NCI-H345 (cell line): ENCODE measurements around the gene GADD45G.

Experiments used
- DNase-seq: peaks from one replicate; lab custom pipeline; 2025; lab: John Stamatoyannopoulos, UW

GADD45G gene

DNA sequence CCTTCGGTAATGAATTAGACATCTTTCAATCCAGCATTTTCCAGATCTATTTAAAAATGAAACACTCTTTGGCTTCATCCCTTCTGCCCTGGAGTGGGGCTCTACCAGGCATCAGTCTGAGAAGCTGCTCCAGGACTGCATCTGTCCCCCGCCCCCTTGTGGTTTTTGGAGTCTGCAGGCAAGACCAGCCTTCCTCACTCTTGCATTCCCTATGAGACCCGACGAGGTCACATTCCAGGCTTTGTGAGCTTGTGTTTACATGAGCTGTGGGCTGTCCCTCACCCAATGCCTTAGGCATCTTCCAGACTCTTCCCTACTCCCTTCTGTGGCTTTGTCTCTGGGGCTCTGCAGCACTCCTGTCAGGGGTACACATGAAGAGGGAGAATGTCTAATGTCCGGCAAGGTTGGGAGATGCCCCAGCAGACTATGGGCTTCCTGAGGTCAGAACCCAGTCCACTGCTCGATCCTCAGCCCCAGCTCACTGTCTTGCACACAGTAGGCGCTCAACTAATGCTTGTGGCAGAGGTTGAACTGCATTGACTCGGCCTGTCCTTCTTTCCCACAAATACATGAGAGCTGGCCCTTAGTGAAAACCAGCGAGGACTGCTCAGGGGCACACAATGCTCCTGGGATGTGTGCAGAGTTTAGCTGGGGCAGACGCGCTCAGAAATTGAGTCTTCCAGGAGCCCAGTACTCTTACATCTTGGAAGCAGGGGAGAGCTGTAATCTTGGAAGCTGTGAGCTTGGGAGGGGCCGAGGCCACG, 11.7 kb upstream of the GADD45G start:
- DNase-seq, result no peak

DNA sequence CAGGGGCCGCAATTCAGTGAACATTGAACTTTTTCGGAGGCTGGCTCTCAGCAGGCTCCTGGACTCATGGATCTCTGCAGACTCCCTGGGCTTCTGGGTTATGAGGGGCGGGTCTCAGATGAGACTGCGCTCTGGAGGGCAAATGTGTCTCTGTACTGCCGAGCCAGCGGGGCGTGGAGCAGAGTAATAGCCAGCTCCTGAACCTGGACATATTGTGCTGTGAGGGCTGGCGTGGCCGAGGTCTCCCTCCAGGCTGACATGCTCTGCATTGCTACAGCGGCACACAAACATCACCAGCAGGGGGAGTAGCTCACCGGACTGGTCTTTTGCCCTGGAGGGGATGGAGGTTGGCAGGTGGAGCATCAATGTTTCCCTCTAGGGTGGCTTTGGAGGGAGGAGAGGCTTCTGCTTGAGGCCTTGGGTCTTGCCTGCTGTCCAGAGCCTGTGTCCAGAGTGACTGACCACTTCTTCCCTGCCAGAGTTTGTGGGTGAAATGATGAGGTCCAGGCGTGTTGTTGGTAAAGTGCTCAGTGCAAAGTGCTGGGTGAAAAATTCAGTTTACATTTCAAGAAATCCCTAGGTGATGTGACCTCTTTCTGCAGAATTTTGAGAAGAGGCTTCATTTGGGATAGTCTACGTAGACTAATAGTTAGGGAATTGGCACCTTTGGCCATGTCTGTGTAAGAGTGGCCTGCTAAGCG, 10.9 kb upstream of the GADD45G start:
- DNase-seq, result no peak

DNA sequence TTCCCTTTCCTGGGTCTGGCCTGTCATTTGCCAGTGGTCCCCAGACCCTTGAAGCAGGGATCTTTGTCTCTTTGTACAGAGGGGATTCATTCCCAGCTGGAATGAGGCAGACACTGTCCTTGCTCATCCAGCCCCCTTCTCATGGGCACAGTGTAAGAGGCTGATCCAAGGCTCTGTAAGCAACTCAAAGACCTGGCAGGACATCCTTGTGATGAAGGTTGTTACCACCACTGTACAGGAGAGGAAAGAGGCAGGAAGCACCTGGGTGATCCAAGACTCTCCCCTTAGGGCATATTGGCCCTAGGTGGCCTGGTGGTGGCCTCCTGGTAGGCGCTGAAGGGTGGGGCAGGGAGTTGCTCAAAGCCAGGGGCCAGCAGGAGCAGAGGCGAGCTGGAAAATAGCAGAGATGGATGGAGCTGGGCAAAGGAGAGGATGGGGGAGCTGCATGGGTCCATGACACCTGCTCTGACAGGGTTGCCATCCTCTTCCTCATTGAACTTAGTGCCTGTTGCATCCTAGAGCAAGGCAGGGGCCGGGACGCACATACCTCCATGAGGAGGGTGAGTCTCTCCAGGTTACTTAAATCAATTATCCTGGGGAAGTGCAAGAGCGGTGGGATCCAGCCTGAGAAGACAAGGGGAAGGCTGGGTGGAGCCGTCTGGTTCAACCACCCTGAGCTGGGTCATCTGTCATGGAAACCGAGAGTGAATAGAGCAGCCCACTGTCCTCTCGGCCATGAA, 9.8 kb upstream of the GADD45G start:
- DNase-seq, result no peak

DNA sequence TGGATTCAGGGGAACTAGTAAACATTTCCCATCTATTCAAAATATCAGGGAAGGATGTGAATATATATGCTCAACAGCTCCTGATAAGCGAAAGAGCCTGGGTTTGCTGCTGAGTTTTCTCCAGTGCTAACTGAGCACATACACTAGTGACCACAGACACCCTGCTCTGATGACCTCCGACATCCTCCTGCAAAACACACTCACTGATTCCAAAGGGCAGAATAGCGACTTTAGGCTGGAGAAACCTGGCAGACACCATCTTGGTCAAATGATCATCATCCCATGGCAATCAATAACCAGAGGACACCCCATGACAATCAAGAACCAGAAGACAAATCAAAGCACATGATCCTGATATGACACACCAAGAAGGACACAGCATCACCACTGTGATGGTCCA, 9.2 kb upstream of the GADD45G start:
- no peak for DNase-seq

DNA sequence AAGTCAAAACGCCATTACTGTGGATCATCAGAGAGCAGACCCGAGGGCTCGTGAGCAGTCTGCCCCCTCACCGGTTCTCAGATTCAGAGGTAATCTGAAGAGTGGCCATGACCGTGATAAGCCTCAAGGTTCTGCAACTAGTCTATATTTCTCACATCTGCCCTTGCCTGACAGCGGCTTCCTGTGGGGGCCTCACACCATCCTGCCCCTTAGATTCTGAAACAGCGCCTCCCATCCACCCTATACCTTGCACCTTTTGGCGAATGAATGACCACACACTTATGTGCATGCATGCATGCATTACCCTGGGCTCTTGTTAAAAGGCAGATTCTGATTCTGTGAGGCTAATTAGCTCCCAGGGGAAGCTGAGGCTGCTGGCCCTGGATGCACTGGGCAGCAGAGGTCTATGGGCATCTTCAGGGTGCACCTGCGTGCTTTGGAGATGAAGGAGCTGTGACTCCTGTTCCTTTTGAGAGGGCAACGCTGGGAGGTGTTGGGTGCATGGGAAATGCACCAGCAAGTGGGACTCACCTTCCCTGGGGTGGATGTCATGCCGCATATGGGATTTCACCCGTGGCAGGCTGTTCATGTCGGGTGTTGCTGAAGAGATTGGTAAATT, 7.8 kb upstream of the GADD45G start:
- DNase-seq, result no peak

DNA sequence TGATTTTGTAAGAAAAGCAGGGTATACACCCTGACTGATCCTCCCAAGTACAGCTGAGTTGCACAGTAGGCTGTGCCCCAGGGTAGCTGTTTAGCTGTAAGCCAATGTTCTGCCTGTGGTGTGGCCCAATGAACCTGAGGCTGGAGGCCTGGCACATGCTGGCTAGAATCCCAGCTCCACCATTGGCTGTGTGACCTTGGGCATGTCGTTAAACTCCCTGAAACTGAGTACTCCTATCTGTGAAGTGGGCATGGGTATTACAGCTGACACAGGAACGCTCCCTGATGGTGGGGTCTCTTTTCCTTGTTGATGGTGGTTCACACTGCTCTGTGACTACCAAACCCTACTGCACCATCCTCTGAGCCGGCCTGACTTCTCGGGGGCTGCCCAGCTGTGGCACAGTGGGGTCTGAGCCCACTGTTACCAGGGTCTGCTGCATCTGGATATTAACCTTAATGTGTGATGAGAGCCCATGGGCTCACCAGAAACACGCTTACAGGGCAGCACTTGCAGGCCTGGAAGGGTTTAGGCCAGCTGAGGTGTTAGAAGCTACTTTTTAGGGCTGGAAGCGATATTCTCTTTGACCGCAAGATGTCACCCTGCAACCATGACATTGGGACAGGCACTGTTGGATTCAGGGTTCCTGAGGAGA, 7.0 kb upstream of the GADD45G start:
- peak; percentile 33 for DNase-seq

DNA sequence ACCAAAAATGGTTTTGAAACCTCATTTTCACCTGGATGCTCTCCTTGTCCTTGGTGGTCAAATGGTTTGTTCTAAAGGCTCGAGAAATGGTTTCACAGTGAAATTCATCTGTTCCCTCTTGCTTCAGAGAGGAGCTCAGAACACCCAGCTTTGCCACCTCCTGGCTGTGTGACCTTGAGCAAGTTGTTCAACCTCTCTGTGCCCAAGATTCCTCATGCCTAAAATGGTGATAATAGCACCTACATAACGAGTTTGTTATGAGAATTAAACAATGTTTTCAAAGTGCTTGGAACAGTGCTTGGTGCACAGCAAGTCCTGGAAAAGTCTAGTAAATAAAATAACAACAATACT, 6.5 kb upstream of the GADD45G start:
- no peak for DNase-seq

DNA sequence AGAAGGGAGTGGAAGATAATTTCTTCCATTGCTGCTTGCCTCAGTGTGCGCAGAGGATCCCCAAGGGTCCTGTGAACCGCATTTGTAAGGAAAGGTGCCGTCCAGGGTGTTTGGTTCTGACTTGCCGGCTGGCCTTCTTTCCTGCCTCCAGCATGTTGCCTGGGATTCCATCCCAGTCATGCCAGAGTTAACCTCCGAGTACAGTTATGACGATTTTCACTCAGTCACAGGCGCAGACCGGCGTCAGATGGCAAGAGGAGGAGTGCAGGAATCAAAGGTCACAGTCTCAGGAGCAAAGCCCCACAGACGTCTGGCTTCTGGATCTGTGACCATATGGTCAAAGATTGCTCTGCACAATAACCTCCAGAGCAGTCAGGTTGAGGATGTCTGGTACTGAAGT, 5.9 kb upstream of the GADD45G start:
- no peak for DNase-seq

DNA sequence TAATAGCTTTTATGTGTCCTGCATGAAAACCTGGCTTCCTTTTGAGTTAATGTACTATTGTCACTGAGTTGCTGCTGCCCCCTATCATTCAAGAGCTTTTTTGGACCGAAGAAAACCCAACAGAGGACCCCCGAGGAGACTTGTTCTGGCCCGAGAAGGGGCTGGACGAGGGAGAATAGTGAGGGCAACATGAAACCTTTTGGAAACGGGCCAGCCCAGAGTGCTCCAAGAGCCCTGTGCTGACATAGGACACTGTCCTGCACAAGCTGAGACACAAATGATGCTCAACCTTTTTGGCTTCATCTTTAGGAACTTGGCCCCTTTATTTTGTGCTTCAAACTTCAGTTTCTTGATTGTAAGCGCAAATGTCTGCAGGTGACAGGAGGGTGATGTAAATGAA, 4.0 kb upstream of the GADD45G start:
- DNase-seq, result no peak

DNA sequence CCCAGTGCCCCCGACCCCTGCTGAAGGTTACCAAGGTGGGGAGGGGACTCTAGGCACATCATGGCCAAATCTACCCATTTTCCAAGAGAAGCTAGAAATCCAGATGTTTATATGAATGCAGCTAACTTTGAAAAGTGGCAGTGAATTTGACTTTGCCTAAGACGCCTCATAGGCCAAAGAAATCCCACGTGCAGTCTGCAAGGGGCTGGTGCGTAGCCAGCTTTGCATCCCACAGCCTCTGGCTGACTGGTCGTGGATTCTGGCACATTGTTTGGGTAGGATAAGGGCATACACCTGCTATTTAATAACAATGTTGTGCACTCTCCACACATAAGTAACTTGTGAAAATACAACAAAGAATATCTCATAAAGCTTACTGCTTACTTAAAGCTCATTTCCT, 3.5 kb upstream of the GADD45G start:
- no peak for DNase-seq

DNA sequence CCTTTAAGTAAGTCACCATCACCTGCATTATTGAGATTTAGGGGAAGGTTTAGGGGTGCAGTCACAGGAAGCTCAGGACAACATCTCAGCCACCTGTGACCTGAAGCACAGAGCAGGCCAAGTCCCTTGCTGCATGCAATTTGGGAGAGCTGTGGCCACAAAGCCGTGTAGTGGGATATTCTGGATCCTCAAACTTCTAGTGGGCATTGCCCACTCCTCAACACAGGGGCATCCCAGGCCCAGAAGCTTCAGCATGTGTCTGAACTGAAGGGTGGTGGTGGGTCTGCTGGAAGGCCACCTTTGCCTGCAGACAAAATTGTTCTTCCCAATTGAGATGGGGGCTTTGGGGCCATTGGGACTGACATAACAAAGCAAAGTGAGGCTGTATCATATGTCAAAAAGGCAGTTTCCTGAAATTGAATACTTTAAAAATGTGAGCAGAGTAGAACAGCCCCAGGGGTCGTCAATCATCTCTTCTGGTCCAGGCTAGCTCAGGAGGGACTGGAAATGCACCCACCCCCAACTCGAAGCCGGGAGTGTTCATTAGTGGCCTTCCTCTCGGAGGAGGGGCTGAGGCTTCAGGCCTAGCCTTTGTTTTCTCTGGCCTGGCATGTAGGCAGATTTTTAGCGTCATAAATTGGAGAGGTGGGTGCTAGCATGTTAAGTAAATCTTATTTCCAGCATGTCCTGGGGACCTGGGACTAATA, 2.8 kb upstream of the GADD45G start:
- DNase-seq, result no peak

DNA sequence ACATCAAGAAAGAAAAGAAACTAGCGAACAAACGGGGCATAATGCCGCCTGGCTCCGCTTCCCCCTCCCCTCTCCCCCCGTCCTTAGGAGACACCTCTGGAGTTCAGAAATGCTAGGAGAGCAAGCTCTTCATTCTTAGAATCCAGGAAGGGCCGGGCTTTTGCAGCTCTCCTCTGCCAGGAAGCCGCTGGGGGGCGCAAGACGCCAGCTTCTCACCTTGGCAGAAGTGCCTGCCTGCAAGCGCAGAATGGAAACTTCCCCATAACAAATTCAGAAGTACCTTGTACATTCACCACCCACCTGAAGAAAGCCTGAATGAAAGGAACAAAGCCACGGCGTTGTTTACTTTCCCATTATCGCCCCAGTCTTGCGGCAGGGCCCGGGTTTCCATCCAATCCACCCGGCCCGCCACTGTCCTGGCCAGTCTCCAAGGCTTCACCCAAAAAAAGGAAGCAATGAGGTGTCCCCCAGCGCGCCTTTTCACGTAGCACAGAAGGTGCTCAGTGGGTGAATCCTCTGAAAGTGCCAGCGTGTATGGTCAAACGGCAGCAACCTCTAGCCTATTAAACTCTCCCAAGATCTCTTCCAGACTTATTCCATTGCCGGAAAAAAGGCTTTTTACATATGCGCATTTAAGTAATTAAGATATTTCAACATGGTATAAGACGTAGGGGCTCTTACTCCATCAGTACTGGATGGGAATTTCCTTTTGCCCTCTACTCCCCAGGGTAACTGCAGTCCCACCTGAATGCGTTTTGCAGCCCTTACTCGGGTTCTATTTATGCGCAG, 1.6 kb upstream of the GADD45G start:
- DNase-seq, result peak; percentile 90

DNA sequence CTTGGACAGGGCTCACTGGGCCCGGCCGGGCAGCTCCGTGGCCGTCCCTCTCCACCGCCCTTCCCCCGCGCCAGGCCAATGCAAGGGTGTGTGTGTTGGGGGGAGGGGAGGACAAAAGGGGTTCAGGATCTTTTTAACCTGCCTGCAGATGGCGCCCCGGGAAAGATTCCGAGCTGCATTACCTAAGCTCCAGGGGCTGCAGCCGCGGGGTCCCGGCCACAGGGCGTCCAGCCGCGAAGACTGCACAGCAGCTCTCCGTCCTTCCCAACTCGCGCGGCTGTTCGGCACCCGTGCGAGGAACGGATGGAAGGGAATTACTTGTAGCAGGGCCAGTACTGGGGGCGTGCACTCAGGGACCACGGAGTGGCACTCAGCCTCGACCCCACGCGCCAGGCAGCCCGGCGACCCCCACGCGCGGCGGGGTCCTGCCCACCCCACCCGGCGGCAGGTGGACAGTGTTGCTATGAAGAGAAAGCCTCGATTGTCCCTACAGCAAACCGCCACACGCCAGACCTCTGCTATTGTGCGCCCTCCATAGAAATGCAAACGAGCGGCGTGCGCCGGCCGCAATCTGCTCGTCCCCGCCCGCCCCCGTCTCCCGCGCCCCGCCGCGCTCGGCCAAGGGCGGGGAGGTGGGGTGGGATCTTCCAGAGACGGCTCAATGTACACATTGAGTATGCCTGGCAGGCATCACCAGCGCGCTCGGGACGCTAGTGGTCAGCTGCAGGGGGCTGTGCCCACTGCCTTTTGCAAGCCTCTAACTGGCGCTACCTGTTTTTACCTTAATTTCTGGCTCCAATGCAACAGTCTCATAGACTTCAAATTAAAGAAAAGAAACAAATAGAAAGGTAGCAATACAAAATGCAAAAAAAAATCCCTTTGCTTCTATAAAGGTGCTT, 796 bp upstream of the GADD45G start:
- DNase-seq, result peak; percentile 84

DNA sequence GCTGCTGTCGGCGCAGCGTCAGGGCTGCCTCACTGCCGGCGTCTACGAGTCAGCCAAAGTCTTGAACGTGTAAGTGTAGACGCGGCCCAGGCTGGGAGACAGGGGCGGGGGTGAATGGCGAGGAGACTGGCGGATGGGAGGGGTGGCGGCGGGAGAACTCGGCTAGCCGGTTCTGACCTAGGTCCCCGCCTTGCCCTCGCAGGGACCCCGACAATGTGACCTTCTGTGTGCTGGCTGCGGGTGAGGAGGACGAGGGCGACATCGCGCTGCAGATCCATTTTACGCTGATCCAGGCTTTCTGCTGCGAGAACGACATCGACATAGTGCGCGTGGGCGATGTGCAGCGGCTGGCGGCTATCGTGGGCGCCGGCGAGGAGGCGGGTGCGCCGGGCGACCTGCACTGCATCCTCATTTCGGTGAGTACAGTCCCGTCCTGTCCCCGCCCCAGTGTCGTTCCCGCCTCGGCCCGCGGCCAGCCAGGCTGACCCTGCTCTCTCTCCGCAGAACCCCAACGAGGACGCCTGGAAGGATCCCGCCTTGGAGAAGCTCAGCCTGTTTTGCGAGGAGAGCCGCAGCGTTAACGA, 745 bp downstream of the GADD45G start:
- DNase-seq, result peak; percentile 26

DNA sequence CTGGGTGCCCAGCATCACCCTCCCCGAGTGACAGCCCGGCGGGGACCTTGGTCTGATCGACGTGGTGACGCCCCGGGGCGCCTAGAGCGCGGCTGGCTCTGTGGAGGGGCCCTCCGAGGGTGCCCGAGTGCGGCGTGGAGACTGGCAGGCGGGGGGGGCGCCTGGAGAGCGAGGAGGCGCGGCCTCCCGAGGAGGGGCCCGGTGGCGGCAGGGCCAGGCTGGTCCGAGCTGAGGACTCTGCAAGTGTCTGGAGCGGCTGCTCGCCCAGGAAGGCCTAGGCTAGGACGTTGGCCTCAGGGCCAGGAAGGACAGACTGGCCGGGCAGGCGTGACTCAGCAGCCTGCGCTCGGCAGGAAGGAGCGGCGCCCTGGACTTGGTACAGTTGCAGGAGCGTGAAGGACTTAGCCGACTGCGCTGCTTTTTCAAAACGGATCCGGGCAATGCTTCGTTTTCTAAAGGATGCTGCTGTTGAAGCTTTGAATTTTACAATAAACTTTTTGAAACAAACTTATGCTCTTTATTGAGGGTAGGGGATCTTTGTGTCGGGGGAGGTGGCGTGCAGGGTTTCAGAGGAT, 1.3 kb downstream of the GADD45G start:
- DNase-seq, result peak; percentile 45

DNA sequence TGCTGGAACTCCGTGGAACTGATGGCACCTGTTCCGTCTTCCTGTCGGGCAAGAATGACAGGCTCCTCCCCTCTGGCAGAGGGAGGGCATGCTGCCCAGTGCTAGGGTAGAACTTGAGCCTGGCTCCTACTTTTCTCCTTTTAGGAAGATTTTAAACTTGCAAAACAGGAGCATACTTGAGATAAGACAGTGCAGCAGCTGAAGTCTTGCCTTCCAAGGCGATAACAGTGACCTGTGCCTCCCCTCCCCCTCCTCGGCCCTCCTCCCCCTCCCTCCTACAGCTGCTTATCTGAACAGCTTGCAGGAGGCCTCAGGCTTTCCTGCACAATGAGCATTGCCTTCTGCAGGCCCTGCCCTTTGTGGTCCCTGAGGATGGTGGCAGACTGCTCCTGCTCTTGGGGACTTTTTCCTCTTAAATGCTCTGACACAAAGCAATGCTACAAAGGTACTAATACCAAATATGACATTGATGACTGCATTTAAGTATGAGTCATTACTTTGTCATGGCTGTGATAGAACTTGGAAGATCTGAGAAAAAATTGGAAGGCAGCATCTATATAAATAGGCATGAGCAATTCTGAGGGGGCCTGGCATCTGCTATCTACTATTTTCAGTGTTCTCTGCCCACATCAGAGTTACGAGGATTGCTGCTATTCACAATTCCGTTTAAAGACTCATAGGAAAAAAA, 2.0 kb downstream of the GADD45G start:
- DNase-seq, result peak; percentile 58

DNA sequence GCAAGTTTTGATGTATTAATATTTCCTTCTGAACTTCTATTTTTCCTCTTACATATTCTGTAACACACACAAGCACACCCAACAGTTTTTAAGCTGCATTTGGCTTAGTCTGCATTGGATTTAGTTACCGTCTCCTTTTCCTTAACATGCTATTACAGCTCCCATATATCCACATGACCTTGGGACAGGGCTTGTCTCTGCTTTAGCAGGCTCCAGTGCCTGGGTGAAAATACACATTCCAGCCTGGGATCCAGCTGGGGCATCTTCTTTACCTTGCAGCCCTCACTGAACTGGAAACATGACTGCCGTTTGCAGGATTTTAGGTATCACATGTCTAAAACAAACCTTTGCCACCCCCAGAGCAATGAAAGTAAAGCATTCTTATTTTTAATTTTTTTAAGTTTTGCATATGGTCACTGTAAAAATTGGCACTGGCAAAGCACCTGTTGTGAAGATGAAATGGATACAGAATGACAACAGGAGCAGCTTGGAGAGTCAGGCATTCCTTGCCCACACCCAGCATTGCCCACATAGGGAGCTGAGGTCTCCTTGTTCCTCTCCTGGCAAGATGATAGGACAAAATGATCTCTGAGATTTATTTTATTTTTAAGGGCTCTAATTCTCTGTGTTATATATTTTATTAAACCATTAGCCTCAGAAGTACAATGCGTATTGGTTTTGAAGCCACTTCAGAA, 4.0 kb downstream of the GADD45G start:
- peak; percentile 38 for DNase-seq
